HG02571 (cell line): ENCODE measurements around the gene MAP3K5.

ENCODE experiments used
- ATAC-seq: cut with Tn5 transposase; IDR thresholded peaks from one replicate; pipeline ENCODE4 v1.9.1; 2021; ENCODE audit warnings: mild to moderate bottlenecking, moderate library complexity; ENCODE audit not compliant: unreplicated experiment

Gene MAP3K5

DNA sequence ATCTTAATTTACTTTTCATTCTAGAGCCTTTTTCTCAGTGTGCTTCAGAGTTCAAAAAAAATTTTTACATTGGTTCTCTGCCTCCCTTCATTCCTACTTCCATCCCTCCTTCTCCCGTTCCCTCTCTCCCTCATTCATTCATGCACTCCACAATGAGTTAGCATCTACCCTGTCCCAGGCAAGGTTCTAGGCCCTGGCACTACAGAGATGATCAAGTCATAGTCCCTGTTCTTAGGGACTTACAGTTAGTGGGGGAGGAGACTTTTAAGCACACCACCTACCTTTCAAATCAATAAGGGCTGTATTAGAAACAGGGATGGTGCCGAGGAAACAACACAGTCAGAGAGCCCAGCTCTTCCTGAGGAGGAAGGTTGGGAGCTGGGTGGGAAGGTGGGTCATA lies 40.3 kb downstream of the MAP3K5 start:
- ATAC-seq, result no peak

DNA sequence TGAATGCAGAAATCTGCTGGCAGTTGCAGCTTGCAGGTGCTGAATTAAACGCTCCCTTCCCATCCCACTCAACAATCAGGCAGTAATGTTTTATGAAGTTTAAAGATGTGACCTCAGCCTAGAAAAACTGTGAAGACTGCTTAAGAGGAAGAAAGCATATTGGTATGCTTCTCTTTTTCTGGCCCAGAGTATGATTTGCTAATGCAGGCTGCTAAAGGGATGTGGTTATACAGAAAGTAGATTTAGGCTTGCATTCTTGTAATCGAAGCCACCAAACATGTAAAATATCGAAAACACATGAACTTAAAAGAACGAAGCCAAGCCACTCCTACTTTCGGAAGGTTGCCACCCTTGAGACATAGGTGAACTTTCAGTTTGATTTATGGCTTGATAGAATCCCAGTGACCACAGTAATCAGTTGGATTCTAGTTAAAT lies 40.7 kb downstream of the MAP3K5 start:
- ATAC-seq, result peak; percentile 90

DNA sequence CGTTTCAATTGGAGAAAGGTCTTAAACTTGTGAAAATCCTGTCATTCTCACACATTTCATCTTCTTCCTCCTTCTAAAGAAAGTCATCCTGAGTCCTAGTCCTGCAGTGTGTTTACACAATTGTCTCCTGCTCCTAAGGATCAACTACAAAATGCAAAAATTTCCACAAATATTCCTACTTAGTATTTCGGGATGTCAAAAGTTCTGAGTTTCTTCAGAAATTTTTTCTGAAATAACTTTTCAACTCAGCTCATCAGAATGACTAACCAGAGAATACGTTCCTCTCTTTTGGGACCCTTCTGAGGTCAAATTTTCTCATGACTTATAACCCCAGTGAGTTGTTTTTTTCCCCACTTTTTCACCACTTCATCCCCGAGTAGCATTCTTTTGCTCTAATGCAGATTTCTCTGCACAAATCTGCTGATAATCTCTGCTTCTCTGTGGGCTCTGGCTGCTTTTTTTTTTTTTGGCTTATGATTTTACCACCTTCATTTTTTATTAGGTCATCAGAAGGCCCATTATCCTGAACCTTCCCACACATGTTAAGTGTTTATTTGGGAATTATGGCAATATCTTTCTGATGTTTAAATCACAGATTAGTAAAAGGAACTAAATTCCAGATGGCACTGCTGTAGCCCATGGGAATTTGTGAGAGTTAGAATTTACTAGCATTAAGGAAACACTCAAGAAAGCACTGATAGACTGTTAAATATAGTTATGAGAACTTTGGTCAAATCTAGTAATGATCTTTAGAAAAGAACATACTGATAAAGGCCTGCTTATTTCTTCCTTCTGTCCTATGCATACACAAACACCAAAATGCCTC lies 41.4 kb downstream of the MAP3K5 start:
- ATAC-seq, result no peak

DNA sequence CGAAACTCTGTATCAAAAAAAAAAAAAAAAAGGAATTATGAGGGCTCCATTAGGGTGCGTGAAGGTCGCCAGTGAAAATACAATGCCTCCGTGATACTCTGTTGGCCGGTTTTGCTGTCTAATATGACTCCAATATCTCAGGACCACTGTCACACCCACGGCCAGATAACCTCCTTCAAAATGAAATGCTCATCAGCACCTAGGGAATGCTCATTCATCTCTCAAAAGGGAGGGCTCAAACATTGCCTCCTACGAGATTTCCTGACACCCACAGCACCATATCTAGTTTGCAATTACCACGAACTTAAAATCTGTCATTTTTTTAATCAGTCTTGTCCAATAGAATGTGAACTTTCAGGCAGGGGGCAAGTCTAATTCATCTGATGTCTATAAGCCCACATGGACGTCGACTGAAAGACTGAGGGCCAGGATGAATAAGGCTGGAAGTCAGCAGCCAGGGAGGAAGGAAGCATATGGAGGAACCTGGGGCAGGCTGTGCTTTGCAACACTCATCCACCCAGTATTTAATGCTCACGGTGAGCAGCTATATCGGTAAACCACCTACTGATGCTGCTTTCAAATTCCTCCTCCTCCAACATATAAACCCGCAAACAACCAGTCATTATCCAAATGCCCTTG lies 42.8 kb downstream of the MAP3K5 start:
- no peak for ATAC-seq

DNA sequence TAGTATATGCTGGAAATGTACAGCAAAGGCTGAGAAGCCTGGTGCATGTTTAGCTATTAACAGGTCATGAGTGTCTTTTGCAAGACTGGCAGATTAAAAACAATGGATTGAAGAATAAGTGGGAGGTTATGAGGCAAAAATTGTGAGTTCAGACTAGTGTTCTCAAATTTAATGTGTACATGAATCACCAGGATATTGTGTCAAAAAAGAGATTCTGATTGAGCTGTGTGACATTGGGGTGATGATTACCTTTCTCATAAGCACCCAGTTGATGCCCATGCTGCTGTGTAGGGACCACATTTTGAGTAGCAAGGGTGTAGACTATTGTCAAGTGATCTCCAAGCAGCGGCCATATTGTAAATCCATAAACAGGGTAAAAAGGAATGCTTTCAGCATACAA lies 44.8 kb downstream of the MAP3K5 start:
- ATAC-seq, result no peak

DNA sequence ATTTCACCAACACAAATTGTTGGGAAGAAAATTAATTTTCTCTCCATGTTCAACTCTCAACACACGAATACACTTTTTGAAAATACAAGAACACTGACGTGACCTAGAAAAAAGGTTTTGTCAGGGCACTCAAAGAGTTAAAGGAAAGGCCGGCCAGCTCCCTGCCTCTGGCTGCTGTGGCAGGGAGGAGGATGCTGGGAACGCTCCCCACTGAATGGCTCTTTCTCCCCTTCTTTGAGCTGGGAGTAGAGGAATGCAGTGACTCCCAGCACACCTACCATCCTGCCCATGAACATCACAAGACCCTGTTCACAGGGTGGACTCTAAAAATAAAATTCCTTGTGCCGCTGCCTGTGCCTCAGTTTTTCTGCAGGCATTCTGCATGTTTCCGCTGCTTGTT lies 47.0 kb downstream of the MAP3K5 start:
- no peak for ATAC-seq

DNA sequence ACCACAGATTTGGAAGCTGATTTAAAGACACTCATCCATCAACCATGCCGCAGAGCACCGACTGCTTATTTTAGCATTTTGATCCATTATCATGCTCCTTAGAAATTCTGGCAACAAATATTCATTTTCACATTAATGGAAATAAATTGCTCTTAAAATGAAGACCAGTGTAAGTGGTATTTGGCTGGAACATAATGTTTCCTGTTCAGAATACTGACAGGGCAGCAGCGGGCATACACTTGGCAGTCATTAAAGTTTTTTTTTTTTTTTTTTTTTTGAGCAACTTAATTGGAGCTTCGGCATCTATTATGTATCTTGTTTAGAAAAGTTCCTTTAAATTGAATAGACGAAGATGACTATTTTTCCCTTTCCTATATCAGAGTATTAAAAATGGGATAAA lies 47.4 kb downstream of the MAP3K5 start:
- no peak for ATAC-seq

DNA sequence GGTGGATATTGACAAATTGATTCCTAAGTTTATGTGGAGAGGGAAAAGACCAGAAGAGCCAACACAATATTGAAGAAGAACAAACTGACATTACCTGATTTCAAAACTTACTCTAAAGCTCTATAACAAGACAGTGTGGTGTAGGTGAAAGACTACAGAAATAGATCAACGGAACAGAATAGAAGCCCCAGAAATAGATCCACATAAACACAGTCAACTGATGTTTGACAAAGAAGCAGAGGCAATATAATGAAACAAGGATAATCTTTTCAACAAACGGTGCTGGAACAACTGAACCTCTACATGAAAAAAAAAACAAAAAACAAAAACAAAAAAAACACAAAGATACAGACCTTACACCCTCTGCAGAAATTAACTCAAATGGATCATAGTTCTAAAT lies 50.2 kb downstream of the MAP3K5 start:
- no peak for ATAC-seq

DNA sequence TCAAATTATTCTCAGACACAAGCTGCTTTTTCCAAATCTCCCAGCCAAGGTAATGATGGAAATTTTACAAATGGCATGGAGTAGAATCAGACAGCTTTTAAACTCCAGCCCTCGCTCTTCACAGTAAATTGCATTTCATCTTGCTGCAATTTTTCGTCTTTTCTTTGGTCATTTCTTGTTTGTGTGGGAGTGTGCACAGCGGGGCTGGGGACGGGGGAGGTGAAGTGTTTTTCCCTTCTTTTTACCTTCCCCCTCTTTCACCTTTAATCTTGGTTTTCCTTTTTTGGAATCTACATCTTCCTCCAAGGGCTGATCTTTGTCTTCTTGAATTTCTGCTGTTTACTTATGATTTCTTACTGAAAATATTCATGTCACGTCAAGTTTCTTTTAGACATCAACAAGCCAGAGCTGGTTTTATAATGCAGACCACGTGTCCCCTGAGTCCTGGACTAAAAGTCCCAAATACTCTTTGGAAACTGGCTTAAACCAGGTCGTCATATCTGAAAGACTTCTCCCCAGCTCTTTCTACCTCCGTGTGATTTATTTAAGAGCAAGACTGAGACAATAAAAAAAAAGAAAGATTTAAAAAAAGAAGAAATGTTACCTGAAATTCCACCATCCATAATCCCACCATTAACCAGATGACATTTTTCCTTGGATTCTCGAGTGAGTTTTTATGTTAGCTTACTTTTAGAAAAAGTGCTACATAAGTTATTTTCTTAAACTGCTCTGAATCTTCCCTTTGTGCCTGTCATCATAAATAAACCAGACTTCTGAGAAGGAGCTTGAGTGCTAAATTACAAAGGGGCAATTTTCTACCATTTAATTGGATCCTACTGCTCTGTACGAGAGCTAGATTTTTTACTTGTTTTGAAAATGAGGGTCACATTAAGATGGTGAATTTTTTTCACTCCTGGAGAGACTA lies 52.0 kb downstream of the MAP3K5 start:
- no peak for ATAC-seq

DNA sequence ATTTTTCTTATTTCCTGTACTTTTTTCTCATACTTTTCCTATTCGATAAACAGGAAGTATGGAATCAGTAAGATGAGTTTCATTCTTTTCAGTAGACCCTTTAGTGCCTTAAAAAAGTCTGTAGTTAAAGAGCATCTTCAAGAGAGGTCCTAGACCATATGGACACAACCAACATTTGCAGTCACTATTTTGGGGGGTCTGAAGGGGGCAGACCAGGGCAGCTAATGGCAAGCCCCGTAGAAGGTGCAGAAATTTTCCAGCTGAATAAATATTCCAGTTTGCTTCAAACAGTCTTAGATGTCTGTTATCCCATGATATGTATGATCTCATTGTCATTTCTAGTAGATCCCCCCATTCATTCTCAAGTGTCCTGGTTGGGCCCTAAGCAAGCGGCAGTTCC lies 52.8 kb downstream of the MAP3K5 start:
- no peak for ATAC-seq

DNA sequence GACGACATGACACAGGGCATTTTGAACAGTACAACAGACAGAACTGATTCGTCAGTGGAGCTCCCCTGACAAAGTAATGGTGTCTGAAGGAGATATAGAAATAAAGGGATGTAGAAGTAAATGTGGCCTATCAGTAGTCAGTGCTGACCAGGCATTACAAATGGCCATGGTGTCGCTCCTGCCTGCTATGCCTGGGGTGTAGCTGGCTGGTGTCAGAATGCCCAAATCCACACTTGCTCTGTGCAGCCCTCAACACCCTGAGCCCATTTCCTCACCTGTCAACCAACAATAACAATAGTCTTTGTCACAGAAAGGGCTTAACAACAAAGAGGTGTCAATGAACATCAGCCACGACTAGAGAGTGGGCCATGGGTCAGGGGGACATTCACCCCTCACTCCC lies 53.2 kb downstream of the MAP3K5 start:
- no peak for ATAC-seq

DNA sequence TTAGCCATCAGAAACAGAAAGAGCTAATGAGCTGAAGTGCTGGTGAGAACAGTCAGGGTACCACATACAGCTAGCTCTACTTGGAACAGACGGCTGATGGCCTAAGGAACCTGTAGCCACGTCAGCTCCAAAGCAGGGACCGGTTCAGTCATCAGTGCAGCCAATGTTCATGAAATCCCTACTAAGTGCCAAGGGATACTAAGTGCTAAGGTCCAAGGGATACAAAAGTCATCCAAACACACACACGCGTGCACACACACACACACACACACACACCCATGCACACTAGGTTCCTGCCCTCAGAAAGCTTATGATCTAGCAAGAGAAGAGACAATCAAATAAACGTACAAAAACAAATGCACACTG lies 53.6 kb downstream of the MAP3K5 start:
- no peak for ATAC-seq

DNA sequence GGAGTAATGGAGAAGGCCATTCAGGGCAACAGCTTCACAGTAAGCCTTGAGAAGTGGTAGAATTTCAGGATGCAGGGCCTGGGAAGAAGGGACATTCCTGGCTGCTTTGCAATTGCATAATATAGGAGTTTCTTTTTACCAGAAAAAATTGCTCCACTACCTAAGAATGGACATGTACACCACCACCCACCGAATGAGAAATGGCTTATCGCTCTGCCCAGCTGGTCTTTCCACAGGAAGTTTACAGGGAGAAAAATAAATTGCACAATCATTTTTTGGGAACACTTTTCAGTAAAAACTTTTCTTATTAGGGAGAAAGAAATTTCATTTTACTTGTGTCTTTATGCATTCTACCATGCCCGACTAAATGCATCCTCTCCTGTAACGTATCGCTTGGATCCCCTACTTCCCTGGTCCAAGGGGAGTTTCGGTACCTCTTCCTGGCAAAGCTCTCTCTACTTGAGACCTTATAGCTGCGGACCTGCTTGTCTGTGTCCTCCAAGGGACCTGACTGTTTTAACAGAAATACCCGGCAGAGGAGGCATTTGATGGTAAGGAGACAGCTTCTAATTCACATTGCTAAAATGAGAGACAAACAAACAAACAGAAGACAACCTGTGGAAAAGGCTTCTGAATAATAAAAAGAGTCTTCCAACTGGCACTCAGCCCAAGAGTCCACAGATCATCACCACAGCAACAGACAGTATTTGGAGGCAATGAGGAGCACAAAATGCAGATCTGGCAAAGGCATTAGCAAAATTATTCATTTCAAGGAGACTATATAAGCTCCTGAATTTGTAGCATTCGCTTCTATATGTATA lies 54.2 kb downstream of the MAP3K5 start:
- ATAC-seq, result no peak

DNA sequence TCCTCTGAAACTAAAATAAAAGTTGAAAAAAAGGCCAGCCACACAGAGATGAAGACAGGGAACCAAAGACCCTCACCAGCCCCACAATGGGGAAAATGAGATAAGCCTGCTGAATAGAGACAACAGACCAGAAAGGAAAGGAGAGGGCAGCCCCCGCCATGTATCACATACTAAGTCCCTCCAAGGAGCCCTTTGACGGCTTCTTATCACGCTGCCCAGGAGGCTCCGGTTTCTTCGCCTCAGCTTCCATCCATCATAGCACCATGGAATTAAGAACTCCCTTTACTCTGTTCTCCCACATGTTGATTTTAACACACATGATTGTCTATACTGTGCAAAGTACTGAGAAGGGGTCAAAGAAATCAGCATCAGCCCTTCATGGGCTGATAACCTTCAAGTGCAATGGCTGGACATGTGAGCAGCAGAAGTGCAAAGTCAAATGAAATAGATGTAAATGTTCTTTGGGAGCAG lies 54.9 kb downstream of the MAP3K5 start:
- ATAC-seq, result no peak

DNA sequence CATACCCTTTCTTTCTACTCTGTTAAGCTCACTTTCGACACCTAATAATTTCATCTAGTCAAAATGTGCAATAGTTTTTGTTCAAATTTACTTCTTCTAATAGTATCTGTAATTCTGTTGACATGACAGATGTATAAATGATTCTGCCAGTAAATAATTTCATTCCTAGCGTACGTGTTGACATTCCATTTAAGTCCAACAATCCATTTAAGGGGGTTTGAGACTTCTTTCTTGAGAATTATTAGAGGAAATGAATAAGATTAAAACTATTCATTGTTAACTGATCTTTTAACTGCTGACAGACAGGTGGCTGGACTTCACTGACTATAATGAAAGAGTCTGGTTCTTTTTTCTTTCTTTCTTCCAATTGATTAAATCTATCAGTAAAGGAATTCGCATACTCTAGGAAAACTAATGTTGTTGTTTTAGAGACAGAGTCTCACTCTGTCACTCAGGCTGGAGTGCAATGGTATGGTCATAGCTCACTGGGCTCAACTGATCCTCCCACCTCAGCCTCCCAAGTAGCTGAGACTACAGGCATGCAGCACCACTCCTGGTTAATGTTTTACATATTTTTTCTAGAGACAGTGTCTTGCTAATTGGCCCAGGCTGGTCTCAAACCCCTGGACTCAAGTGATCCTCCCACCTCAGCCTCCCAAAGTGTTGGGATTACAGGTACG lies 55.9 kb downstream of the MAP3K5 start:
- ATAC-seq, result no peak

DNA sequence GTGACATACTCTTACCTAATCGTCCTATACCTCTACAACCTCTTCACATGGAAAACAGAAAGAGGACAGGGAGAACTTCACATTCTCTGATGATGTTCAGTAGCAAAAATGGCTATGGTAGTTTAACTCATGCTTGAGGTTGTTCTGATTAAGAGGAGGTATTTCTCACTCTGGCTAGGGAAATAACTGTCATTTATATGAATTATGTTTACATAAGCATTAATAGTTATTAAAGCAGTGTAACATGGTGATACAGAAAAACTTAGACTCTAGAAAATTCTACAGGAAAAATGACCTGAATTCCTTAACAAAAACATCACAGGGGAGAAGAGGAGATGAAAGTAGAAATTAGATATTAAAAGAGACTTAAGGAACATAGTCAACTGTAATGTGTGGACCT lies 57.3 kb downstream of the MAP3K5 start:
- no peak for ATAC-seq

DNA sequence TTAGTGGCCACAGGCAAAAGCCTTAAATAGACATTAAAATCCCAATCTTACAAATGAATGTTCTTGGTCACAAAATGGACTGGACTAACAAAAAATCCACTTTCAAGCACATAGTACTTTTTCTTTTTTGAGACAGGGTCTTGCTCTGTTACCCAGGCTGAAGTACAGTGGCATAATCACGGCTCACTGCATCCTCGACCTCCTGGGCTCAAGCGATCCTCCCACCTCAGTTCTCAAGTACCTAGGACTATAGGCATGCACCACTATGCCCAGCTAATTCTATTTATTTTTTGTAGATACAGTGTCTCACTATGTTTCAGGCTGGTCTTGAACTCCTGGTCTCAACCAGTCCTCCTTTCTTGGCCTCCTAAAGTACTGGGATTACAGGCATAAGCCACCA lies 59.4 kb downstream of the MAP3K5 start:
- no peak for ATAC-seq

DNA sequence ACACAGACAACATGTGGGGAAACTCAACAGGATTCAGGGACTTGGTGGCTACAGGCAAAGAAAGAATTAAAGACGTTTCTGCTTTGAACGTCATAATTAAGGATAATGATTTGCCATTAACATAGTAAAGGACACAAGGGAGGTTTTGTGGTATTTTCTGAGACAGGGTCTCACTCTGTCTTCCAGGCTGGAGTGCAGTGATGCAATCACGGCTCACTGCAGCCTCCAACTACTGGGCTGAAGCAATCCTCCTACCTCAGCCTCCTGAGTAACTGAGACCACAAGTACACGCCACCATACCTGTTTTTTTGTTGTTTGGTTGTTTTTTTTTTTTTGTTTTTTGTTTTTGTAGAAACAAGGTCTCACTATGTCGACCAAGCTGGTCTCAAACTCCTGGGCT lies 62.4 kb downstream of the MAP3K5 start:
- no peak for ATAC-seq

DNA sequence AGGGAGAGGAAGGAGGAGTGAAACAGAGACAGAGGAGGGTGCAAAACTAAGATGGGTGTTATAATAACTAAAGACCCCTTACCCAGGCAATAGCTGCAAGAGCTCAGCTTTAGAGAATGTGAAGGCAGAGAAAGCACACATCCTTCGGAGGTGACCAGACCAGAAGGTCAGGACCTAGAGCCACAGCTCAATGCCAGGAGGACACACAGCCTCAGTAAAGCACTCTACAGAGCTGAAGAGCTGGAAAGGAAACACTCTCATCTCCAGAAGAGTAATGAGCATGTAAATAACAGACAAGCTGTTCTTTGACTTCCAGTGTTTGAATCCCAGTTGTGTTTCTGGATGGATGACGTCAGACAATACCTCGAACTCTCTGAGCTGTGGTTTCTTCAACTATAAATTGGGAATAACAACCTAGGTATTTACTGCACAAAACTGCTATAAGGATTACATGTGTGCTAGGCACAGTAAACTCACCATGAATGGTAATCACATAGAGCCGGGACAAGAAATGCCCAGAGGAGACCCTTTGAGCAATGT lies 63.2 kb downstream of the MAP3K5 start:
- ATAC-seq, result no peak
